Right ventricle myocardium superior (tissue), 1 donor: ENCODE results near the gene SELENOI. TPM values are rescaled to one million over a fixed set of nuclear protein-coding genes. Genes with fewer than 3 reads are reported as not detected.
"Not testable (repeated sequence)": the region's sequence is repeated elsewhere in the genome, so short reads cannot be mapped to it uniquely, and the experiment has no call there.

ENCODE experiments used
- ATAC-seq: fragments of 200-7000 bp; cut with Tn5 transposase; one replicate; pipeline ENCODE4 v1.9.1; 2020; ENCODE audit warnings: mild to moderate bottlenecking; ENCODE audit not compliant: poor library complexity
- DNase-seq: peaks from one replicate; pipeline ENCODE4 v3.0.0-alpha.2; 2020
- intact Hi-C: fragments of 100-400 bp; cut with DNase I; formaldehyde crosslinking; loops from one replicate; pipeline ENCODE4 v1.11.2; 2022
- total RNA-seq: library from RNA; stranded (reverse); fragmentation: NEBNext Ultra II Directional; extraction: Animal tissue kit (Norgen Biotek cat#: 25700); gene quantifications from one replicate; pipeline ENCODE4 v1.2.1, GENCODE V29; 2021
- donor health status: DM: no; HTN: yes; CAD: no; lungs with severe emphysema.

Gene SELENOI
- total RNA-seq, 1 donor from 2014 or later, result 11.4 TPM

DNA sequence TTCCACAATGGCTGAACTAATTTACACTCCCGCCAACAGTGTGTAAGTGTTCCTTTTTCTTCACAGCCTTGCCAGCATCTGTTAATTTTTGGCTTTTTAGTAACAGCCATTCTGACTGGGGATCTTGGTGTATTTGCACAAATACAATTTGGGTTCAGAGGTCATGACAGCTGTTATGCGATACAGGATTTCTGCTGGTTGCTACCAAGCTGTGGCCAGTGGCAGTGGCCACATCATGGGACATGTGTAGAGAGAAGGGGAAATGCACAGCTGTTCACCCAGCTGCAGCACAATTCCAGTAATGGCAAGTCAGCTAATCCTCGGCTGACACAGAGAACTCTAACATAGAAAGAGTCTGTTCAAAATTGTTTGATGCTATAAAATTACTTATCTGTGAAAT is 21.0 kb upstream of the SELENOI start:
- intact Hi-C loops, result loop anchor here (5.0 kb wide), 1 partner anchor 88 kb away; no protein-coding TSS in a partner anchor
- DNase-seq (no peak), ATAC-seq (no peak)

GRCh38 chr2:26325851-26326250 is 20.1 kb upstream of the SELENOI start:
- ATAC-seq, result no peak
- DNase-seq, result no peak
- intact Hi-C loops, result loop anchor here (5.0 kb wide), 1 partner anchor 89 kb away; no protein-coding TSS in a partner anchor

GRCh38 chr2:26326514-26326913 is 19.4 kb upstream of the SELENOI start:
- no peak for DNase-seq
- intact Hi-C loops, result loop anchor here (5.0 kb wide), 1 partner anchor 89 kb away; no protein-coding TSS in a partner anchor
- no peak for ATAC-seq

DNA sequence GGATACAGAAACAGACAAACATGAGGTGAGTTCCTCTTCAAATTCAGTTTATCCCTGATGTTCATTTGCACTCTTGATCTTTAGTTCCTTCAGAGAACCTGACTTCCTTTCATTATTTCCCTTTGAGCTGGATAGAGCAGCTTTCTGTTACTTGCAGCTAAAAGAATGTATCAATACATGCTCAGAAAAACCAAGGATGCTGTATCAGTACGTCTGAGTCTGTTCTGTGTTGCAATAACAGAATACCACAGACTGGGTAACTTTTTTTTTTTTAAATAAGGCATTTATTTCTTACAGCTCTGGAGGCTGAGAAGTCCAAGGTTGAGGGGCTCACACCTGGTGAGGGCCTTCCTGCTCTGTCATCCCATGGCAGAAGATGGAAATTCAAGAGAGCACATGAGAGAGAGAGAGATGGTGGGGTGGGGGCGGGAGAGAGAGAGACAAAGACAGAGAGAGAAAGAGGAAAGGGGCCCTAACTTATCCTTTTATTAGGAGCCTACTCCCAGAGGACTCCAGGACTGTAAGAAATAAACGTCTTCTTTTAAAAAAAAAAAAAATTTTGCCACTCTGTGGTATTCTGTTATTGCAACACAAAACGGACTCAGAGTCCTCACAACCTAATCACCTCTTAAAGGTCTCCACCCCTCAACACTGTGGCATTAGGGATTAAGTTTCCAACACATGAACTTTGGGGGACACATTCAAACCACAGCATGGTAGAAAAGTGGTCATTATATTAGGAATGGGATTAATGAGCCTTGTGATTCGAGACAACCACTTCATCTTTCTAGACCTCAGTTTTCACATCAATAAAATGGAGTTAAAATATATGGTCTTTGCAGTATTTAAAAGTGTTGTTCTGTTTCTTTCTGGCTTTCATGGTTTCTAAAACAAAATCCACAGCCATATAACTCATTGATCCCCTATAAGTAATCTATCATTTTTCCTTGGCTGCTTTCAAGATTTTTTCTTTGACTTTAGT is 18.4 kb upstream of the SELENOI start:
- ATAC-seq, result no peak
- intact Hi-C loops, result loop anchor here (5.0 kb wide), 1 partner anchor 90 kb away; no protein-coding TSS in a partner anchor
- DNase-seq, result no peak

DNA sequence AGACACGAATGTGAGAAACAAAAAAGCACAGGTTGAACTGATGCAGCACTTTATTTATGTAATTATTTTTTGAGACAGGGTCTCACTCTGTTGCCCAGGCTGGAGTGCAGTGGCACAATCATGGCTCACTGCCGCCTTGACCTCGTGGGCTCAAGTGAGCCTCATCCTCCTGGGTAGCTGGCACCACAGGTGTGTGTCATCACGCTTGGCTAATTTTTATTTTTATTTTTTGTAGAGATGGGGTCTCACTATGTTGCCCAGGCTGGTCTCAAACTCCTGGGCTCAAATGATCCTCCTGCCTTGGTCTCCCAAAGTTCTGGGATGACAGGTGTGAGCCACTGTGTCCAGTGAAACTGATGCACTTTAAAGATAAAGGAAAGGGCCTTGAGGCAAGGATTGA is 16.9 kb upstream of the SELENOI start:
- DNase-seq, ATAC-seq: not testable (repeated sequence)
- intact Hi-C loops, result loop anchor here (5.0 kb wide), 1 partner anchor 92 kb away; no protein-coding TSS in a partner anchor

GRCh38 chr2:26330114-26330549 is 15.8 kb upstream of the SELENOI start:
- ATAC-seq (peak; percentile 95), DNase-seq (peak; percentile 93)
- intact Hi-C loops, result no loop called here

- intact Hi-C loops, result no loop called here
- ATAC-seq, result no peak
- DNase-seq, result no peak
Observed at GRCh38 chr2:26330604-26331003, 15.3 kb upstream of the SELENOI start.

DNA sequence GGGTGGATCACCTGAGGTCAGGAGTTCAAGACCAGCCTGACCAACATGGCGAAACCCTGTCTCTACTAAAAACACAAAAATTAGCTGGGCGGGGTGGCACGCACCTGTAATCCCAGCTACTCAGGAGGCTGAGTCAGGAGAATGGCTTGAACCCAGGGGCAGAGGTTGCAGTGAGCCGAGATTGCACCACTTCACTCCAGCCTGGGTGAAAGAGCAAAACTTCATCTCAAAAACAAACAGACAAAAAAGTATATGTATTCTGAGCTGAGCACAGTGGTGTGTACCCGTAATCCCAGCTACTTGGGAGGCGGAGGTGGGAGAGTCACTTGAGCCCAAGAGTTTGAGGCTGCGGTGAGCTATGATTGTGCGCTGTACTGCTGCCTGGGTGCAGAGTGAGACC is 14.6 kb upstream of the SELENOI start:
- intact Hi-C loops, ATAC-seq, DNase-seq: not testable (repeated sequence)

DNA sequence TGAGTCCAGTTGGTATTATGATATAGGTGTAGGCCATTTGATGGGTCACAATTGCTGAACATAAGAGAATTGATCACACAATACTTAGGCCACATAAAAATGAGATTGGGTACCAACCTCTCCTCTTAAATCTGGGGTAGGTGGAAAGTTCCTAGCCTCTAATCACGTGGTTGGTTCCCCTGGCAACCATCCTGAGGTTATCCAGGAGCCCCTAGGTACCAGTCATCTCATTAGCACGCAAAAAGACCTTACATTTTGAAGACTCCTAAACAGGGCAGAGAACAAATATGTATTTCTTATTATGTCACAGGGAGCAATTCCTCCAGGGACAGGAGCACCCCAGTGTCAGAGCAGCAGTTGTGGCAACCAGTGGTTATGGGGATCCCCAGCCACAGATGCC is 12.7 kb upstream of the SELENOI start:
- DNase-seq, result no peak
- no peak for ATAC-seq
- intact Hi-C loops, result no loop called here

GRCh38 chr2:26335231-26335630 is 10.7 kb upstream of the SELENOI start:
- intact Hi-C loops, result no loop called here
- ATAC-seq, result no peak
- no peak for DNase-seq

GRCh38 chr2:26336719-26337118 is 9.2 kb upstream of the SELENOI start:
- no peak for ATAC-seq
- intact Hi-C loops, result no loop called here
- no peak for DNase-seq

GRCh38 chr2:26337298-26337697 is 8.6 kb upstream of the SELENOI start:
- ATAC-seq, result no peak
- intact Hi-C loops, result no loop called here
- no peak for DNase-seq

DNA sequence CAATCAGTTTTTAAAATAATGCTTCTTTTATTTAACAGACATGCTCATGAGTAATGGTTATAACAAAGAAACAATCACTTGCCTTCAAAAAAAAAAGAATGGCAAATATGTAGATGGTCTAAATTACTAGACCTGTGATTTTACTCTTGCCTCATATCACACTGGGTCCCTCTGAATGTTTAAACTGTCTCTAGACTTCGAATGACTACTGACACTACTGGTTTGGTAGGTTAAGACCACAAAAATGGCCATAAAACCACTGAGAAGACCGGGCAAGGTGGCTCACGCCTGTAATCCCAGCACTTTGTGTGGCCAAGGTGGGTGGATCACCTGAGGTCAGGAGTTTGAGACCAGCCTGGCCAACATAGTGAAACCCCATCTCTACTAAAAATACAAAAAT is 5.1 kb upstream of the SELENOI start:
- ATAC-seq, result no peak
- intact Hi-C loops, result no loop called here
- DNase-seq, result no peak

DNA sequence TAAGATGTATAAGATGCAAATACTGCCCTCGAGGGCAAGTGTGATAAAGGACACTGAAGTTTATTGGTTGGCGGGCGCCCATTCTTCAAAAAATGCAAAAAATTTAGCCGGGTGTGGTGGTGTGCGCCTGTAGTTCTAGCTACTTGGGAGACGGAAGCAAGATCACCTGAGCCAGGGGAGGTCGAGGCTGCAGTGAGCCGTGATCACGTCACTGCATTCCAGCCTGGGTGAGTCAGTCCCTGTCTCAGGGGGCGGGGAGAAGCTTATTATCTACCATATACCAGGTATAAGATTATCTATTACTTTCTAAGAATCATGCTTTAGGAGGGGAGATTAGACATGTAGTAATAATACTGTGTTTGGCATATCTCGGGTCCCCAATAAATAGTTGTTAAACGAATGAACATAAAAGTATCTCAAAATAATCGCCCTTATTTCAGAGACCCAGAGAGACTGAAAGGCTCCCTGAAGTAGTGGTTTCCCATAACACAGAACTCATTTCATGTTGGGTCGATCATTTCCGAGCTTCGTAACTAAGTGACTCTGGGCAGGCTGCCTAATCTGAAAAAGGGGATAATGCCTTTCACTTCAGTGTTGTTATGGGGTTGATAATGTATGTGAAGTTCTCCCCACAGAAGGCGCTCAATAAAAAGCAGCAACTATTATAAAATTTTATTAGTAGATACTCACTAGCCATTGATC is 1.2 kb upstream of the SELENOI start:
- ATAC-seq (no peak), DNase-seq (no peak)
- intact Hi-C loops, result no loop called here

DNA sequence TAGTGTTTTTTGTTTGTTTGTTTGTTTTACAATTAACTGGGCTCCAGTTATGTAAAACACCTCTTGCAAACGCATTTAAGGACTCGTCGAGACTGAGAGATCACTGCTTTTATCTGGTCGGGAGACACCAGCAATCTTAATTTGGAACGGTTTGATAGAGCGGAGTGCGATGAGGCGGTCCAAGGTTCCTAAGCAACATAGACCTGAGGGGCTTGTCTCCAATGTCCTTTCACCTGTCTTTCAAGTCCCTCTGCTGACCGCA is 729 bp upstream of the SELENOI start:
- DNase-seq (no peak), ATAC-seq (no peak)
- intact Hi-C loops, result no loop called here

GRCh38 chr2:26346454-26347053 is 611 bp downstream of the SELENOI start, which contains the start of gene ADGRF3:
Gene ADGRF3, minus strand, starts transcription at chr2:26346789. Its CDS starts 555 bp downstream, at chr2:26346234.
- intact Hi-C loops, result no loop called here
- DNase-seq, result peak; percentile 70
- ATAC-seq, result peak; percentile 59

- no peak for ATAC-seq
- intact Hi-C loops, result no loop called here
- DNase-seq, result no peak
Observed at GRCh38 chr2:26347286-26347865, 1.4 kb downstream of the SELENOI start.

DNA sequence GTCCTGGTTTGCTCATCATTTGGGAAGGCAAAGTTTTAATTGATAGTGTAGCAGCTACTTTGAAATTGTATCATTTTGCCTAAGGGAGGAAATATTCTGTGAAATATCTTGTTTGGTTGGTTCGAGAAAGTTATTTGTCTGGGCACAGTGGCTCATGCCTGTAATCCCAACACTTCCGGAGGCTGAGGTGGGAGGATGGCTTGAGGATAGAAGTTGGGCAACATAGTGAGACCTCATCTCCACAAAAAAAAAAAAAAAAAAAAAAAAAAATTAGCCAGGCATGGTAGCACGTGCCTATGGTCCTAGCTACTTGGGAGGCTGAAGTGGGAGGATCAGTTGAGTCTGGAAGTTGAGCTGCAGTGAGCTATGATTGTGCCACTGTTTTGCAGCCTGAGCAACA is 3.7 kb downstream of the SELENOI start:
- DNase-seq (no peak), ATAC-seq (no peak)
- intact Hi-C loops, result no loop called here
